Measurements from ENCODE around the gene KCTD17.

KCTD17 gene

DNA sequence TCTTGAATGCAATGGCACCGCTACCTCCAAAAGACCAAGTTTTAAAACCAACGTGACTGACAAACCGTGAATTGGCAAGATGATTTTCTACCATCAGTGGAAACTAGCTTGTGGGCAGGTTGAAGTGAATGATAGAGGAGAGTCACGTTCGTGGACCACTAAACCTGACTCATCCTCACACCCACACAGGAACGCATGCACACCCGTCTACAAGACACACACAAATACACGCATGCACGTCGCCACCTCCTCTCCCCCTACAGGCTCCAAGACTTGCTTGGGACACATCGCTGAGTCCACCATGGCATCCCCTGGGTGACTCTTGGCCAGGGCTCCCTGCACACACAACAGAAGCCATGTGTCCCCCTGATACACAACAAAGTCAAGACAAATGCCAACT lies 43.6 kb downstream of the KCTD17 start:
- H3K27ac ChIP-seq (ENCODE audit: low read depth, low read length): no peak overlapping the region
- no peaks in the 10 kb centered on the region for H3K36me3 ChIP-seq (ENCODE audit: control insufficient read depth in 5 of 5, insufficient read depth in 5 of 5, low read length in 5 of 5)
- no peak overlapping the region for H3K4me3 ChIP-seq (ENCODE audit: low read depth in 1 of 5, low read length in 5 of 5)
- no peaks in the 10 kb centered on the region for H3K4me1 ChIP-seq (ENCODE audit: control insufficient read depth in 5 of 5, insufficient read depth in 5 of 5, low read length in 5 of 5)
- H3K9ac ChIP-seq (ENCODE audit: low read length in 5 of 5): no peak overlapping the region
- H3K9me3 ChIP-seq (ENCODE audit: control insufficient read depth in 5 of 5, low read length in 5 of 5): no peaks in the 10 kb centered on the region
- H3K27me3 ChIP-seq (ENCODE audit: control insufficient read depth in 5 of 5, insufficient read depth in 4 of 5, low read length in 5 of 5): peaks cover 17 to 43% (median 30%) of the 10 kb centered on the region in 5 donors

DNA sequence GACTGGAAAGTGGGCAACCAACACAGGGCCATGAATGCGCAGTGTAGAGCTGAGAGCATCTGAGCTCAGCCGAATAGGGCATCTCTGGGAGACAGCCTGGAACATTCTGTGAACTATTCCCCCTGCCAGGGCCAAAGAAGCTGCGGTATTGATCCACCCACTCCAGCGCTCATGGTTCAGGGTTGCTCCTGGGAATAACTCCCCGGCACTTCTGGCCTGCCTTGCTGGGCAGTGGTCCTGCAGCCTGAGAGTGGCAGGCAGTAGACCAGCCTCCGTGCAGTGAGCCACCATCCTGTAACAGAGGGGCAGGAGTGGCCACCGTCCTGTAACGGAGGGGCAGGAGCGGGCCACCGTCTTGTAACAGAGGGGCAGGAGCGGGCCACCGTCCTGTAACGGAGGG lies 45.8 kb downstream of the KCTD17 start:
- Histone ChIP-seq H3K9ac (ENCODE audit: low read length in 5 of 5) (no peak overlapping the region), H3K36me3 (ENCODE audit: control insufficient read depth in 5 of 5, insufficient read depth in 5 of 5, low read length in 5 of 5) (no peaks in the 10 kb centered on the region), H3K9me3 (ENCODE audit: control insufficient read depth in 5 of 5, low read length in 5 of 5) (no peaks in the 10 kb centered on the region), H3K4me1 (ENCODE audit: control insufficient read depth in 5 of 5, insufficient read depth in 5 of 5, low read length in 5 of 5) (no peaks in the 10 kb centered on the region), H3K4me3 (ENCODE audit: low read depth in 1 of 5, low read length in 5 of 5) (no peak overlapping the region), H3K27ac (ENCODE audit: low read depth, low read length) (no peak overlapping the region), H3K27me3 (ENCODE audit: control insufficient read depth in 5 of 5, insufficient read depth in 4 of 5, low read length in 5 of 5) (peaks cover 17 to 43% (median 33%) of the 10 kb centered on the region in 5 donors)

DNA sequence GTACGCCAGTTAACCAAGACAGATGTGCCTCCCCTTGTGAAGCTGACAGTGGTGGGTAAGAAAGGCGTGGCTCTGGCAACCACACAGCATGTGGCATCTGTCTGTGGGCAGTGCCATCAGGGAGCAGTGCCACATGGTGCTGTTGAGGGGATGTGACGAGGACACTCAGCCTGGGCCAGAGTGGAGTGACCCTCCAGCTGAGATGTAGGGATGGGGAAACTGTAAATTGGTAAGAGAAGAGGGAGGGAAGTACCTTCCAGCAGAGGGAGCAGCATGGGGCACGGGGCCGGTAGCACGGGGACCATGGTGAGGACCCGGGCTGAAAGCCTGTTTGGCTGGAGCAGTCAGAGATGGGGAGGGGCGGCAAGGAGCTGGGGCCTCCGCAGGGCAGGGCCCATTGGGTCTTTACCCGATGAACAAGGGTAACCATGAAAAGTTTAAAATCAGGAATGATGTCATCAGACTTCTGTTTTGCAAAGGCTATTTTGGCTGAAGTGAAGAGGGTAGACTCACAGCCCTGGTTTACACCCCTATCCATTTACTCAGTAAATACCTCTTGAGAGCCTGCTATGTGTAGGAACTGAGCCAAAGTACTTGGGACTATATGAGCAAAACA lies 47.5 kb downstream of the KCTD17 start:
- no peak overlapping the region for H3K9ac ChIP-seq (ENCODE audit: low read length in 5 of 5)
- no peaks in the 10 kb centered on the region for H3K4me1 ChIP-seq (ENCODE audit: control insufficient read depth in 5 of 5, insufficient read depth in 5 of 5, low read length in 5 of 5)
- H3K36me3 ChIP-seq (ENCODE audit: control insufficient read depth in 5 of 5, insufficient read depth in 5 of 5, low read length in 5 of 5): no peaks in the 10 kb centered on the region
- no peaks in the 10 kb centered on the region for H3K9me3 ChIP-seq (ENCODE audit: control insufficient read depth in 5 of 5, low read length in 5 of 5)
- no peak overlapping the region for H3K4me3 ChIP-seq (ENCODE audit: low read depth in 1 of 5, low read length in 5 of 5)
- no peak overlapping the region for H3K27ac ChIP-seq (ENCODE audit: low read depth, low read length)
- H3K27me3 ChIP-seq (ENCODE audit: control insufficient read depth in 5 of 5, insufficient read depth in 4 of 5, low read length in 5 of 5): peaks cover 22 to 56% (median 40%) of the 10 kb centered on the region in 5 donors

DNA sequence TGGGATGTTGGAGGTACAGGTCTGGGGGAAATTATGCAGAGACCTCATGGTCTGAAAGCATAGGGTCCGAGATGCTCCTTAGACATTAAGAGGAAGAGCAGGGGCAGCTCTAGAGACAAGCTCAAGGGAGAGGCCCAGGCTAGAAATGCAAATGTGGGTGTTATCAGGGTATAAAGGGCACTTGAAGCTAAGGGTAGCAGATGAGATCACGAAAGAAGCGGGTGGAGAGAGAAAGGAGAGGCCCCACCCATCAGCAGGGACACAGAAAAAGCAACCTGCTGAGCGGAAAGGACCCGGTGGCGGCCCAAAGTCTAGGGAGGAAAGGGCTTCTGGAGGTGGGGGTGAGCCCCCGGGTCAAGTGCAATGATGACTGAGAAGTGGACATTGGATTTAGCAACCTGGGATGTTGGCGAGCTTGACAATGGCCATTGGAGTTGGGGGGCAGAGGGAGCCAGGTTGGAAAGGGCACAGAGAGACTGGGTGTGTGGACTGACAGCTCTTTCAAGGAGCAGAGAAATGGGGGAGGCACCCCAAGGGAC lies 49.1 kb downstream of the KCTD17 start:
- no peak overlapping the region for H3K27ac ChIP-seq (ENCODE audit: low read depth, low read length)
- H3K4me3 ChIP-seq (ENCODE audit: low read depth in 1 of 5, low read length in 5 of 5): no peak overlapping the region
- no peaks in the 10 kb centered on the region for H3K9me3 ChIP-seq (ENCODE audit: control insufficient read depth in 5 of 5, low read length in 5 of 5)
- no peaks in the 10 kb centered on the region for H3K36me3 ChIP-seq (ENCODE audit: control insufficient read depth in 5 of 5, insufficient read depth in 5 of 5, low read length in 5 of 5)
- H3K4me1 ChIP-seq (ENCODE audit: control insufficient read depth in 5 of 5, insufficient read depth in 5 of 5, low read length in 5 of 5): no peaks in the 10 kb centered on the region
- H3K27me3 ChIP-seq (ENCODE audit: control insufficient read depth in 5 of 5, insufficient read depth in 4 of 5, low read length in 5 of 5): peaks cover 16 to 46% (median 38%) of the 10 kb centered on the region in 5 donors
- H3K9ac ChIP-seq (ENCODE audit: low read length in 5 of 5): no peak overlapping the region

DNA sequence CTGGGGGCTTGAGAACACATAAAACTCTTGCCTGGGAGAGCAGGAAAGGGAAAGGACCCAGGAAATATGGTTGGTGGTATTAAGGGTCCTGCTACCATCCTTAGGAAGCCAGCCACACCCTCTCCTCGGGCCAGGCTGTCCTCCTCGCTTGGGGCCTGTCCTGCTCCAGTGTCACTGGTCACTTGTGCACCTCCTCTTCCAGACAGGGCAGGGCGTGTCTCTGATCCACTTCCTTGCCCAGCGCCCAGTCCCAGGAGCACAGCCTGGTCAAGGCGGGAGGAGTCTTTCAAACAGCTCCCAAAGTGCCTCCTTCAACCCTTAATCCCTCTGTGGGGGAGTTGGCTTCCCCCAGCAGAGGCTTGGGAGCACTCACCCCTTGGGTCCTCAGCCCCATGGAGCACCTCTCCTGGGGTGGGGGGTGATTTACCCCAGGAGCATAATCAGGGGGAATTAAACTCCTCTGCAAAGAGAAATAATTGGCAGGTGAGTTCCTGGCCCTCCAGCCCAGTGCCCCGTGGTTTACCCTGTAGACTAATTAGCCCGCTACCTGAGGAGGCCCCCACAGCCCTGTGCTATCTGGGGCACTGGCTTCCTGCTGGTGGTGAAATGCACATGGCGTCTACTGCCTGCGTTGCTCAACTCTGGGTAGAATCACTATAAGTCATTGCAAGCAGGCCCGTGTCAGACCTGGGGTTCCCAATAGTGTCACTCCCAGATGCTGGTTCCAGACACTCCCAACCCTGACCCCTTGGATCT lies 49.9 kb downstream of the KCTD17 start:
- no peak overlapping the region for H3K4me3 ChIP-seq (ENCODE audit: low read depth in 1 of 5, low read length in 5 of 5)
- H3K27me3 ChIP-seq (ENCODE audit: control insufficient read depth in 5 of 5, insufficient read depth in 4 of 5, low read length in 5 of 5): peaks cover 12 to 40% (median 32%) of the 10 kb centered on the region in 5 donors
- H3K36me3 ChIP-seq (ENCODE audit: control insufficient read depth in 5 of 5, insufficient read depth in 5 of 5, low read length in 5 of 5): no peaks in the 10 kb centered on the region
- no peaks in the 10 kb centered on the region for H3K9me3 ChIP-seq (ENCODE audit: control insufficient read depth in 5 of 5, low read length in 5 of 5)
- H3K4me1 ChIP-seq (ENCODE audit: control insufficient read depth in 5 of 5, insufficient read depth in 5 of 5, low read length in 5 of 5): no peaks in the 10 kb centered on the region
- no peak overlapping the region for H3K27ac ChIP-seq (ENCODE audit: low read depth, low read length)
- H3K9ac ChIP-seq (ENCODE audit: low read length in 5 of 5): no peak overlapping the region

DNA sequence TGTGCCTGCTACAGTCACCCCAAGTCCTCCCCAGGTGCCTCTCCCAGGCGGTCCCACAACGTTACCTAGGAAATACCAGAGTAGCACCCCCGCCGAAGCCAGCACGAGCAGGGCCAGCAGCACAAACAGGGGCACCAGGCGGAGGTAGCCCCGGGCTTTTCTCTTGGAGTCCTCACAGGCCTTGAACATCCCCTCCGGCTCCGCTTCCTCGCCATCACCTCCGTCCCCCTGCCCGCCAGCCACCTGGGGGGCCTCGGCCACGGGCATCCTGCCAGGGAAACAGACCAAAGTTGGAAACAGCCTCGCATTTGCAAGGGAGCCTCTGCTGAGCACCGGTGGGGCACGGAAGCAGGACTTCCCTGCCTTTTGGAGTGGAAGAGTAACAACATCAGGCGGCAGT lies 51.6 kb downstream of the KCTD17 start:
- Histone ChIP-seq H3K27ac (ENCODE audit: low read depth, low read length) (no peak overlapping the region), H3K36me3 (ENCODE audit: control insufficient read depth in 5 of 5, insufficient read depth in 5 of 5, low read length in 5 of 5) (no peaks in the 10 kb centered on the region), H3K27me3 (ENCODE audit: control insufficient read depth in 5 of 5, insufficient read depth in 4 of 5, low read length in 5 of 5) (peaks cover 7 to 31% (median 18%) of the 10 kb centered on the region in 5 donors), H3K4me3 (ENCODE audit: low read depth in 1 of 5, low read length in 5 of 5) (no peak overlapping the region), H3K4me1 (ENCODE audit: control insufficient read depth in 5 of 5, insufficient read depth in 5 of 5, low read length in 5 of 5) (peaks cover 0 to 1% (median 0%) of the 10 kb centered on the region in 5 donors), H3K9ac (ENCODE audit: low read length in 5 of 5) (no peak overlapping the region), H3K9me3 (ENCODE audit: control insufficient read depth in 5 of 5, low read length in 5 of 5) (no peaks in the 10 kb centered on the region)

DNA sequence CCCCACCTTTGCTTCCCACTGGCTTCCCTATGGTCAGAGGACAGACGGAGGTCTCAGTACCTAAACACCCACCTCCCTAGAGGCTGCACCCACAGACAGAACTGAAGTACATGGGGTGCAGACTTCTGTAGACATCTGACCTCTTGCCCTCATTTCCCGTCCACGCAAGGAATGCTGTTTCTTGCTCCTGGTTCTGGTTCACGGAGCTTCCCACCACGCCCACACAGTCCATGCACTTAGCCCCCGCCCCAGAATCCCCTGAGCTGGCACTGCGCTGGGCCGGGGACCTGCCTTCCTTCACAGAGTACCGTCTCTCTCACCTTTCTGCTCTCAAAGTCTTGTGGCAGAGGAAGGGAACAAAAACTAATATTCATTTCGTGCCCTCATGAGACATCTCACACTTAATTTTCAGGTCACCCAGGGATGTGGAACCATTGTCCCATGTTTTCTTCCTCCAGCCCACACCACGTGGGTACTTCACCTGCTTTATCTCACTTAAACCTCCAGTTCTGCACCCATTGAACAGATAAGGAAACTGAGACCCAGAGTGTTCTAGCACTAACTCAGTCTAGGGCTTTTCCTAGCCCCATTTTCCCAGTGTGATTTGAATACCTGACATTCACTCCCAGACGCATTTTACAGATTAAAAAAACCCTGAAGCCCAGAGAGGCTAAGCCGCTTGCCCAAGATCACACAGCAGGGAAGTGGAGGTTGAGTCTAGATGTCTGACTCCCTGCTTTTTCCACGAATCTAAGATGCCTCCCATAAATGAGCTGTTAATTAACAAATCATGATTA lies 52.3 kb downstream of the KCTD17 start:
- Histone ChIP-seq H3K27ac (ENCODE audit: low read depth, low read length) (no peak overlapping the region), H3K27me3 (ENCODE audit: control insufficient read depth in 5 of 5, insufficient read depth in 4 of 5, low read length in 5 of 5) (peaks cover 7 to 27% (median 14%) of the 10 kb centered on the region in 5 donors), H3K4me3 (ENCODE audit: low read depth in 1 of 5, low read length in 5 of 5) (no peak overlapping the region), H3K9me3 (ENCODE audit: control insufficient read depth in 5 of 5, low read length in 5 of 5) (no peaks in the 10 kb centered on the region), H3K36me3 (ENCODE audit: control insufficient read depth in 5 of 5, insufficient read depth in 5 of 5, low read length in 5 of 5) (no peaks in the 10 kb centered on the region), H3K9ac (ENCODE audit: low read length in 5 of 5) (no peak overlapping the region), H3K4me1 (ENCODE audit: control insufficient read depth in 5 of 5, insufficient read depth in 5 of 5, low read length in 5 of 5) (peaks cover 0 to 1% (median 0%) of the 10 kb centered on the region in 5 donors)

DNA sequence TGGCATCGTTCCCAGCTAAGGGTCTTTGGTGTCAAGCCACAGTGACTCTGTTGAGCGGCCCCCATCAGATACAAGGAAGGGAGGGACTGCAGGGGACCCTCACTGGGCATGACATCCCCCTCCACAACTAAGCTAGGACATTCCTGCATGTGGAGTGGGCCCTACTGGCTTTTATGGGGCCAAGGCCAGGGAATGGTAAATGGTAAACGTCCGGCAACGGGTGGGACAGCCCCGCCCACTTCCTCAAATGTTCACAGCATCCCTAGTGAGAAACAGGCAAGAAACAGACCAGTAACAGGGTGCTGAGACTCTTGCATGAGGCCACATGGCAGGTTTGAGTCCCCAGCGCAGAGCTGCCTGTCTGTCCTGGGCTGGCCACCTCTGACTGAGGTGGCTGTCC lies 53.6 kb downstream of the KCTD17 start:
- Histone ChIP-seq H3K4me1 (ENCODE audit: control insufficient read depth in 5 of 5, insufficient read depth in 5 of 5, low read length in 5 of 5) (peaks cover 0 to 1% (median 0%) of the 10 kb centered on the region in 5 donors), H3K36me3 (ENCODE audit: control insufficient read depth in 5 of 5, insufficient read depth in 5 of 5, low read length in 5 of 5) (no peaks in the 10 kb centered on the region), H3K9ac (ENCODE audit: low read length in 5 of 5) (no peak overlapping the region), H3K27ac (ENCODE audit: low read depth, low read length) (no peak overlapping the region), H3K4me3 (ENCODE audit: low read depth in 1 of 5, low read length in 5 of 5) (no peak overlapping the region), H3K9me3 (ENCODE audit: control insufficient read depth in 5 of 5, low read length in 5 of 5) (no peaks in the 10 kb centered on the region), H3K27me3 (ENCODE audit: control insufficient read depth in 5 of 5, insufficient read depth in 4 of 5, low read length in 5 of 5) (peaks cover 7 to 25% (median 15%) of the 10 kb centered on the region in 5 donors)

DNA sequence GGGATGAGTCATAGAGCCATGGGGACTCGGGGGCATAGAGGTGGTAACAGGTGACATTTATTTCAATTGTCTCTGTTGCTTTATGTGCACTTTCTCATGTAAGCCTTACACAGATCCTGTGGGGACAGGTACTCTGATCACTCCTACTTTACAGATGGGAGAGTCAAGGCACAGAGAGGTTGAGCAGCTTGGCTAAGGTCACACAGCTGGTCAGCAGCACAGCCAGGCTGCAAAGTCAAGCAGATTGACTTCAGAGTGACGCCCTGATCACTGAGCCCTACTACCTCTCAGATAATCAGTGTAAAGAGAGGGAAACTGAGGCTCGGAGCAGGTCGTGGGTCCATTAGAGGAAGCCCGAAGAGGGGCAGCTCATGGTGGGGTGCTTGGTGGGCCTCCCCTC lies 54.4 kb downstream of the KCTD17 start:
- Histone ChIP-seq H3K4me3 (ENCODE audit: low read depth in 1 of 5, low read length in 5 of 5) (no peak overlapping the region), H3K27me3 (ENCODE audit: control insufficient read depth in 5 of 5, insufficient read depth in 4 of 5, low read length in 5 of 5) (peaks cover 7 to 25% (median 15%) of the 10 kb centered on the region in 5 donors), H3K9me3 (ENCODE audit: control insufficient read depth in 5 of 5, low read length in 5 of 5) (no peaks in the 10 kb centered on the region), H3K9ac (ENCODE audit: low read length in 5 of 5) (no peak overlapping the region), H3K27ac (ENCODE audit: low read depth, low read length) (no peak overlapping the region), H3K36me3 (ENCODE audit: control insufficient read depth in 5 of 5, insufficient read depth in 5 of 5, low read length in 5 of 5) (no peaks in the 10 kb centered on the region), H3K4me1 (ENCODE audit: control insufficient read depth in 5 of 5, insufficient read depth in 5 of 5, low read length in 5 of 5) (peaks cover 0 to 1% (median 0%) of the 10 kb centered on the region in 5 donors)
